ENCODE results near the gene ENTPD6. TPM values are rescaled to one million over a fixed set of nuclear protein-coding genes. Genes with fewer than 3 reads are reported as not detected.
"Not testable (repeated sequence)": the region's sequence is repeated elsewhere in the genome, so short reads cannot be mapped to it uniquely, and the experiment has no call there.

ENTPD6 gene
- total RNA-seq, 1 donor from 2014 or later: 43.0 TPM

GRCh38 chr20:25237610-25238318, 42.3 kb downstream of the ENTPD6 start:
- Mint-ChIP-seq H3K4me1 (ENCODE audit: unreplicated experiment) (peaks cover 8% of the 10 kb centered on the region), H3K36me3 (ENCODE audit: low read depth, unreplicated experiment) (no peaks in the 10 kb centered on the region), H3K4me3 (ENCODE audit: unreplicated experiment) (no peak overlapping the region)

GRCh38 chr20:25238319-25239037, 43.0 kb downstream of the ENTPD6 start:
- H3K27me3 Mint-ChIP-seq (ENCODE audit: unreplicated experiment): peaks cover 8% of the 10 kb centered on the region
- H3K27ac Mint-ChIP-seq (ENCODE audit: unreplicated experiment): no peak overlapping the region
- DNase-seq (ENCODE audit: low spot score): no peak
- peaks cover 6% of the 10 kb centered on the region for H3K4me1 Mint-ChIP-seq (ENCODE audit: unreplicated experiment)
- no peaks in the 10 kb centered on the region for H3K9me3 Mint-ChIP-seq (ENCODE audit: unreplicated experiment)
- H3K4me3 Mint-ChIP-seq (ENCODE audit: unreplicated experiment): no peak overlapping the region
- H3K36me3 Mint-ChIP-seq (ENCODE audit: low read depth, unreplicated experiment): no peaks in the 10 kb centered on the region
- TF ChIP-seq, protein P1, sequence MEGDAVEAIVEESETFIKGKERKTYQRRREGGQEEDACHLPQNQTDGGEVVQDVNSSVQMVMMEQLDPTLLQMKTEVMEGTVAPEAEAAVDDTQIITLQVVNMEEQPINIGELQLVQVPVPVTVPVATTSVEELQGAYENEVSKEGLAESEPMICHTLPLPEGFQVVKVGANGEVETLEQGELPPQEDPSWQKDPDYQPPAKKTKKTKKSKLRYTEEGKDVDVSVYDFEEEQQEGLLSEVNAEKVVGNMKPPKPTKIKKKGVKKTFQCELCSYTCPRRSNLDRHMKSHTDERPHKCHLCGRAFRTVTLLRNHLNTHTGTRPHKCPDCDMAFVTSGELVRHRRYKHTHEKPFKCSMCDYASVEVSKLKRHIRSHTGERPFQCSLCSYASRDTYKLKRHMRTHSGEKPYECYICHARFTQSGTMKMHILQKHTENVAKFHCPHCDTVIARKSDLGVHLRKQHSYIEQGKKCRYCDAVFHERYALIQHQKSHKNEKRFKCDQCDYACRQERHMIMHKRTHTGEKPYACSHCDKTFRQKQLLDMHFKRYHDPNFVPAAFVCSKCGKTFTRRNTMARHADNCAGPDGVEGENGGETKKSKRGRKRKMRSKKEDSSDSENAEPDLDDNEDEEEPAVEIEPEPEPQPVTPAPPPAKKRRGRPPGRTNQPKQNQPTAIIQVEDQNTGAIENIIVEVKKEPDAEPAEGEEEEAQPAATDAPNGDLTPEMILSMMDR (IDR thresholded peaks at IDR 0.05; ENCODE audit: unreplicated experiment): no peak

More at GRCh38 chr20:25237610-25238318, 42.3 kb downstream of the ENTPD6 start:
- Mint-ChIP-seq H3K27ac (ENCODE audit: unreplicated experiment) (no peak overlapping the region), H3K27me3 (ENCODE audit: unreplicated experiment) (peaks cover 8% of the 10 kb centered on the region), H3K9me3 (ENCODE audit: unreplicated experiment) (no peaks in the 10 kb centered on the region)
- no peak for DNase-seq (ENCODE audit: low spot score)
- TF ChIP-seq, protein P1 (IDR thresholded peaks at IDR 0.05; ENCODE audit: unreplicated experiment): no peak

- Mint-ChIP-seq H3K36me3 (ENCODE audit: low read depth, unreplicated experiment) (no peaks in the 10 kb centered on the region), H3K27ac (ENCODE audit: unreplicated experiment) (no peak overlapping the region), H3K27me3 (ENCODE audit: unreplicated experiment) (peaks cover 8% of the 10 kb centered on the region), H3K4me3 (ENCODE audit: unreplicated experiment) (no peak overlapping the region), H3K9me3 (ENCODE audit: unreplicated experiment) (no peaks in the 10 kb centered on the region), H3K4me1 (ENCODE audit: unreplicated experiment) (peaks cover 3% of the 10 kb centered on the region)
- no peak for DNase-seq (ENCODE audit: low spot score)
- TF ChIP-seq, protein P1 (IDR thresholded peaks at IDR 0.05; ENCODE audit: unreplicated experiment): no peak
These were observed 44.2 kb downstream of the ENTPD6 start for GRCh38 chr20:25239387-25240370.

- DNase-seq (ENCODE audit: low spot score); H3K27ac Mint-ChIP-seq (ENCODE audit: unreplicated experiment); H3K4me3 Mint-ChIP-seq (ENCODE audit: unreplicated experiment); H3K36me3 Mint-ChIP-seq (ENCODE audit: low read depth, unreplicated experiment); H3K4me1 Mint-ChIP-seq (ENCODE audit: unreplicated experiment); H3K9me3 Mint-ChIP-seq (ENCODE audit: unreplicated experiment): not testable (repeated sequence)
- peaks cover 11% of the 10 kb centered on the region for H3K27me3 Mint-ChIP-seq (ENCODE audit: unreplicated experiment)
These were observed 45.5 kb downstream of the ENTPD6 start for GRCh38 chr20:25240851-25241658.

GRCh38 chr20:25241659-25241955, 46.1 kb downstream of the ENTPD6 start:
- H3K27me3 Mint-ChIP-seq (ENCODE audit: unreplicated experiment): peaks cover 13% of the 10 kb centered on the region
- H3K27ac Mint-ChIP-seq (ENCODE audit: unreplicated experiment); H3K9me3 Mint-ChIP-seq (ENCODE audit: unreplicated experiment); H3K4me3 Mint-ChIP-seq (ENCODE audit: unreplicated experiment); DNase-seq (ENCODE audit: low spot score); H3K4me1 Mint-ChIP-seq (ENCODE audit: unreplicated experiment); H3K36me3 Mint-ChIP-seq (ENCODE audit: low read depth, unreplicated experiment): not testable (repeated sequence)
